T47D (cell line): ENCODE measurements around the gene BMS1.

Experiments
- DNase-seq, 2 experiments: peaks; one replicate each; pipeline versions ENCODE4 v3.0.0 to v3.0.0-alpha.2; 2011 to 2012; ENCODE audit warnings: low read depth in 1 of 2, low spot score in 1 of 2
- JUND ChIP-seq: IDR thresholded peaks from 2 replicates; pipeline ENCODE4 v1.6.1; 2012; ENCODE audit warnings: low read depth
- in situ Hi-C: cut with HindIII; loops from 2 replicates; pipeline ENCODE4 v1.10.0; 2016; ENCODE audit warnings: low sequenced_read_pairs, low pct_unique_long_range_greater_than_20kb

BMS1 gene

DNA sequence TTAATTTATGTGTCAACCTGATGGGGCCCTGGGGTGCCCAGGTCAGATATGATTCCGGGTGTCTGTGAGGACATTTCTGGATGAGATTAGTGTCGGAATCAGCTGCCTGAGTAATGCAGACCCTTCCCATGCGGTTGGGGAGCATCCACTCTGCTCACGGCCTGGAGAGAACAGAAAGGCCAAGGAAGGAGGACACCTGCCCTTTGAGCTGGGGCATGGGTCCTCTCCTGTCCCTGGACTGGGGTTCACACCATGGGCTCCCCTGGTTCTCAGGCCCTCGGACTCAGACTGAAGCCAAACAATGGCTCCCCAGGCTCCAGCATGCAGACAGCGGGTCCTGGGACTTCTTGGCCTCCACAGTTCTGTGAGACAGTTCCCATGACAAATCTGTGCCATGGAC lies 94.3 kb downstream of the BMS1 start:
- no peak for DNase-seq
- in situ Hi-C loops, result no loop called here
- no peak for TF ChIP-seq JUND

DNA sequence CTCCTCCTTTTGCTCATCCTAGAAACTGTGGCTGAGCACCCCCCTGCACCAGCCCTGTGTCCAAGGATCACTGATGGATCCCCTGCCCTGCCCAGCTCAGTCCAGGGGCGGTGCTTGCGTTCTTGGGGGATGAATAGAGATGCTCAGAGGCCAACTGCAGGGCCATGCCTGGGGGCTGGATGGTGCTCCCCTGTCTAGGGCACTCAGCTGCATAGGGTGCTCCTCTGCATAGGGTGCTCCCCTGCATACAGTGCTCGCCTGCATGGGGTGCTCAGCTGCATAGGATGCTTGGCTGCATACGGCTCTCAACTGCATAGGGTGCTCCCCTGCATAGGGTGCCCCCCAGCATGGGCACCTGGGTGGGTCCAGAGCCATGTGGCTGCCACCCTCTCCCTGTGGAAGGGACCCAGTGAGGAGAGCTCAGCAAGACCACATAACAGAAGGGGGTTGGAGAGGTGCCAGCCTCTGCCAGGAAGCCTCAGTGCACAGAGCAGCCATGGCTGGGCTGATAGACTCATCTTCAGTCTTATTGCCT lies 95.0 kb downstream of the BMS1 start:
- in situ Hi-C loops, result no loop called here

DNA sequence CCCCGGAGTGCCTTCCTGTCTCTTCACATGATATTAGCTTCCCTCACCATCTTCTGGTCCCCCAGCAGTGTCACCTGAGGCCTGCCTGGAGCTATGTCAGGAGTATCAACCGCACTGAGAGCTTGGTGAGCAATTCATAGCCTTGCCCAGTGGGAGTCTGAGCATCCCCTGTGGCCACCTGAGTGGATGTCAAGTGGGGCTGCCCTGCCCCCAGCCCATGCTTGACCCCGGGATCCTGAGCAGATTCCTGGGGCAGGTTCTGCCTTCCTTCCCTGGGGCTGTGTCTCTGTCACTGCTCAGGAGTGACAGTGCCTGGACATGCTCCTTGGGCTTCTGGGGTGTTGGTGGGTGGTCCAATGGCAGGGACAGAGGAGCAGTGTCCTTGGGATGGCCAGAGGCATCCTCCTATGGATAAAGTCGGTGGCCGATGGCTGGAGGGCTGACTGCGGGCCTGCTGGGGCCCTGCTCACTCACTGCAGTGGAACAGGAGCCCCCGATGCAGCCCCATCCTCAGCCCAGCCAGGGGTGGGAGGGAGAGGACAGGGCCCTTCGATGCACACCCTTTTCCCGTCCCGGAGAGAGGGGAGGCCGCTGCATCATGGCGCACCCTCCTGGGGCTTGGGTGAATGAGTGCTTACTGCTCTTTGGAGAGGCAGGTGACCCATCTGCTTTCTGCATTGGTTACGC lies 95.7 kb downstream of the BMS1 start:
- no peak for TF ChIP-seq JUND
- no peak for DNase-seq
- in situ Hi-C loops, result no loop called here

More for the DNA sequence above, 95.0 kb downstream of the BMS1 start:
- no peak for TF ChIP-seq JUND
- no peak for DNase-seq

DNA sequence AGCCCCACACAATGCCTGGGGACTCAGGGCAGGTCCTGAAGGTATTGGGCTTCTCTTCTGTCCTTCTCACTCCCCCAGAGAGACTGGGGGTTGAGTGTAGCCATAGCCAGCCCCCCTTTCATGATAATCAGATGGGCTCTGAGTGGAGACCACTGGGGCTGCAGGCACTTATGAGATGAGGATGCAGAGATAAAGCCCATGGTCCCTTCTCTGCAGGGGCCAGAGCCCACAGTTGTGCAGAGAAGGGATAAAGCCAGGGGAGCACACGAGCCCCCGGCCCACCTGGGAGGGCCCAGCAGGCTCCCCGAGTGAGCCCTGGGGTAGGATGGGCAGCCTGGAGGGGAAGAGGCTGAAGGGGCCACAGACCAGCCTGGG lies 96.2 kb downstream of the BMS1 start:
- DNase-seq, result no peak
- in situ Hi-C loops, result no loop called here
- no peak for TF ChIP-seq JUND

DNA sequence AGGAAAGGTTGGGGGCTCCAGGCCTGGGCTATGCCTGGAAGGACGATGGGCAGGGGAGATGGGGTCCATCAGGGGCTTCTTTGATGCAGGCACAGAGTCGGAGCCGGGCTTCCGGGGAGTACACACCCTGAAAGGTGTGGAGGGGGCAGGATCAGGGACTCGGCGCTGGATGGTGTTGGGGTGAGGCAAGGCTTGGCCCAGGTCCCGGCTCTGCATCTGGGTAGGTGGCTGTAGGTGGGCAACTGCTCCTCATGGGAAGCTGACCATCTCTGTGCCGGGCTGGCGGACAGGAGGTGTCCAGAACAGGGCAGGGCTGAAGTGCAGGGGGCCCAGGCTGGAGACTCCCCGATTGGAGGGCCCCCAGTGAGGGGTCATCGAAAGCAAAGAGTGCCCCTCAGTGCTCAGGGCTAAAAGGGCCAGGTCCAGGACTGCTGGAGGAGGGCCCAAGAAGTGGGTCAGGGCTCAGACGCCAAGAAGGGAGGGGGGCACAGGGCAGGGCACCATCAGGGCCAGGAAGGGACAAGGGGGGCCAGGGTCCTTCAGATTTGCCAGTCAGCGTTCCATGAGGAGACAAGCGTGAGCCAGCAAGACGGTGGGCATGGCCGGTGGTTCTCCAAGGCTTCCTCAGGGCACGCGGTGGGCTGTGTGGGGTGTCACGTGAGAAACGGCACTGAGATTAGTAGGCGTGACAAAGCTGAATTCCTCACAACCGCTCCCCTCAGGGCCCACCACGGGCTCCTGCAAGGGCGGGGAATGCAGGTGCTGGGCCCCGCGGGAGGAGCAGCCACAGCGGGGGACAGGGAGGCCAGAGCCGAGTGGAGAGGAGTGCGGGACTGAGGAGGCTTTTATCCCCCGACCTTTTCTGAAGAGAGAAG lies 97.0 kb downstream of the BMS1 start:
- in situ Hi-C loops, result no loop called here
- no peak for DNase-seq
- no peak for TF ChIP-seq JUND

DNA sequence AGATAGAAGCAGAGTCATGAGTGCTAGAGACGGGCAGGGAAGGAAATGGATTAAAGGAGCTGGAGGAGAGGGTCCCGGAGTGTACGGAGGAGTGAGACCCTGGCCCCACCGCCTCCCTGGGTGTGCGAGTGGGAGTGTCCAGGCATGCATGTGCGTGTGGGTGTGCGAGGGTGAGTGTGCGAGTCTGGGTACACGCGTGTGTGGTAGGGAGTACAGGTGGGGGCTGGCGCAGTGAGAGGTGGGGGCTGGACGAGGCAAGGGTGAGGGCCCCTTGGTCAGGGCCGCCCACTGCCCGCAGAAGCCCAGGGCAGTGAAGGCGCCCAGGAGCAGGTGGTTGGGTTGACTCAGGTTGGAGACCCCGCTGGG lies 97.6 kb downstream of the BMS1 start:
- DNase-seq, result no peak
- in situ Hi-C loops, result no loop called here
- TF ChIP-seq JUND, result no peak

DNA sequence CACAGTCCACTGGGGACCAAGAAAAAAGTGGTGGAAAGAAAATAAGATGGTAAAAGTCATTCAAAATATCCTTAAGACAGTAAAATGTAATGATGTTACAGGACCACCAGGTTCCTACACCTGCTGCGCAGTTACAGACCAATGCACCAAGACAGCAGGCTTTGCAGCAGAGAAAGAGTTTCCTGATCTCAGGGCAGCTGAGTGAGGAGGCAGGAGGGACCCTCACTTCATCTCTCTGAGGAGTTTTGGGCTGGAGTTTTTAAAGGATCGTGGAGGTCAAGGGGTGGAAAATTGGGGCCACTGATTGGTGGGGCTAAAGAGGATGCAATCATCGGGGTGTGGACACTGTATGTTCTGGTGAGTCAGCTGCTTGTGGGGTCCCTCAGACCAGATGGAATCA lies 100.0 kb downstream of the BMS1 start:
- in situ Hi-C loops, result no loop called here
- DNase-seq, result no peak
- TF ChIP-seq JUND, result no peak
